GM18507 (cell line): ENCODE data around the gene FCHO1.

Source experiments
- DNase-seq: peaks from one replicate; pipeline ENCODE4 v3.0.0; 2011; ENCODE audit warnings: low read depth; ENCODE audit not compliant: insufficient read length; ENCODE audit errors: extremely low spot score
- FAIRE-seq: peaks from 2 replicates; lab custom pipeline; 2011; peaks lifted over from hg19 to GRCh38; lab: Jason Lieb, UNC

The FCHO1 gene

GRCh38 chr19:17811681-17812080 lies 60.4 kb downstream of the FCHO1 start:
- FAIRE-seq, result no peak
- no peak for DNase-seq

GRCh38 chr19:17812099-17812498 lies 60.8 kb downstream of the FCHO1 start:
- DNase-seq (no peak), FAIRE-seq (no peak)

- DNase-seq, result no peak
- no peak for FAIRE-seq
Observed at GRCh38 chr19:17817668-17818363, 66.5 kb downstream of the FCHO1 start.

- DNase-seq (no peak), FAIRE-seq (no peak)
Observed at GRCh38 chr19:17821190-17821589, 69.9 kb downstream of the FCHO1 start, which contains the start of gene INSL3. Gene INSL3 (minus strand): TSS chr19:17821519. CDS start chr19:17821506, 13 bp downstream.

GRCh38 chr19:17824339-17824738 lies 73.1 kb downstream of the FCHO1 start:
- FAIRE-seq (no peak), DNase-seq (no peak)

- FAIRE-seq (no peak), DNase-seq (no peak)
Observed at GRCh38 chr19:17826508-17827056, 75.3 kb downstream of the FCHO1 start.

- FAIRE-seq (no peak), DNase-seq (no peak)
Observed at GRCh38 chr19:17829855-17830566, 78.7 kb downstream of the FCHO1 start.

GRCh38 chr19:17830567-17831418 lies 79.5 kb downstream of the FCHO1 start:
- FAIRE-seq, result no peak

GRCh38 chr19:17831419-17831888 lies 80.2 kb downstream of the FCHO1 start:
- no peak for DNase-seq
- FAIRE-seq, result no peak

More at GRCh38 chr19:17830567-17831418, 79.5 kb downstream of the FCHO1 start:
- DNase-seq, result peak; percentile 46

- DNase-seq, result no peak
- FAIRE-seq, result no peak
Observed at GRCh38 chr19:17832443-17833208, 81.3 kb downstream of the FCHO1 start.

- DNase-seq (no peak), FAIRE-seq (no peak)
Observed at GRCh38 chr19:17834350-17835181, 83.3 kb downstream of the FCHO1 start.

- no peak for DNase-seq
- no peak for FAIRE-seq
Observed at GRCh38 chr19:17835182-17836006, 84.1 kb downstream of the FCHO1 start.

GRCh38 chr19:17836530-17836929 lies 85.3 kb downstream of the FCHO1 start:
- DNase-seq (no peak), FAIRE-seq (no peak)

GRCh38 chr19:17837972-17838371 lies 86.7 kb downstream of the FCHO1 start:
- FAIRE-seq, result no peak
- DNase-seq, result no peak
